ENCODE data around the gene METTL22.

METTL22 gene

DNA sequence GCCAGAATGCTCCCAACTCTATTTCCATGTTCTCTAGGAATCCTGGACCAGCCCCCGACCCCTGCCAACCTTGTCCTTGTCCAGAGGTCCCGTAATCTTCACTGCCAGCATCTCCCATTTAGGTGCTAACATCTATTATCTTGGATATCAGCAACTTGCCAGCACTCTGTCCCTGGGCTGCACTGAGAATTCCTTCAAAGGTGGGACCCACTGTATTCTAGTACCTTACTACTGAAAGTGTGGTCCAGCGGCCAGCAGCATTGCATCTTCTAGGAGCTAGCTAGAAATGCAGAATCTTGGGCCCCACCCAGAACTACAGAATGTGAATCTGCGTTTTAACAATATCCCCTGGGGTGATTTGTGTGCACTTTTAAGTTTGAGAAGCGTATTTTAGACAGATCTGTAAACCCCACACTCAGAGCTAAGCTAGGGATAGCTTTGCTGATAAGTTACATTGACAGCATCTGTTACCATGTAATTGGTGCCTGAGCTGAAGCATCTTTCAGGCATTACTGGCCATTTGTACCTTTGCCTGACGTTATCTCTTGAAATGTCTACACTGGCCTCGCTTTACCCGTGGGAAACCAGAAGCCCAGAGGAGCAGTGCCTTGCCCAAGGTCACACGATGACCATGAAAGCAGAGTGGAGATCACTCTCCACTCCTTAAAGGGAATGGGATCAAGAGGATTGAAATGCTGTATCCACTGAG, 61.2 kb downstream of the METTL22 start:
- H2AFZ ChIP-seq (ENCODE audit: low read length), result no peak overlapping the region
- no peaks in the 10 kb centered on the region for H3K9me2 ChIP-seq (replicated peaks; ENCODE audit: low read depth, low read length)
- H3K4me2 ChIP-seq (ENCODE audit: low read depth, low read length, poor library complexity, severe bottlenecking), result no peak overlapping the region
- H3F3A ChIP-seq (ENCODE audit: low read depth), result no peaks in the 10 kb centered on the region
- no peaks in the 10 kb centered on the region for H3K79me2 ChIP-seq (ENCODE audit: insufficient read depth, low read length)
- no peaks in the 10 kb centered on the region for H3K4me1 ChIP-seq (ENCODE audit: insufficient read depth, low read length, poor library complexity, severe bottlenecking)
- TF ChIP-seq, protein P1, sequence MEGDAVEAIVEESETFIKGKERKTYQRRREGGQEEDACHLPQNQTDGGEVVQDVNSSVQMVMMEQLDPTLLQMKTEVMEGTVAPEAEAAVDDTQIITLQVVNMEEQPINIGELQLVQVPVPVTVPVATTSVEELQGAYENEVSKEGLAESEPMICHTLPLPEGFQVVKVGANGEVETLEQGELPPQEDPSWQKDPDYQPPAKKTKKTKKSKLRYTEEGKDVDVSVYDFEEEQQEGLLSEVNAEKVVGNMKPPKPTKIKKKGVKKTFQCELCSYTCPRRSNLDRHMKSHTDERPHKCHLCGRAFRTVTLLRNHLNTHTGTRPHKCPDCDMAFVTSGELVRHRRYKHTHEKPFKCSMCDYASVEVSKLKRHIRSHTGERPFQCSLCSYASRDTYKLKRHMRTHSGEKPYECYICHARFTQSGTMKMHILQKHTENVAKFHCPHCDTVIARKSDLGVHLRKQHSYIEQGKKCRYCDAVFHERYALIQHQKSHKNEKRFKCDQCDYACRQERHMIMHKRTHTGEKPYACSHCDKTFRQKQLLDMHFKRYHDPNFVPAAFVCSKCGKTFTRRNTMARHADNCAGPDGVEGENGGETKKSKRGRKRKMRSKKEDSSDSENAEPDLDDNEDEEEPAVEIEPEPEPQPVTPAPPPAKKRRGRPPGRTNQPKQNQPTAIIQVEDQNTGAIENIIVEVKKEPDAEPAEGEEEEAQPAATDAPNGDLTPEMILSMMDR (conservative IDR thresholded peaks at IDR 0.05; ENCODE audit: low read length), result no peak
- no peak for TF ChIP-seq EZH2phosphoT487 (IDR thresholded peaks at IDR 0.05; ENCODE audit: borderline replicate concordance)
- no peak overlapping the region for H3K9ac ChIP-seq (ENCODE audit: low read depth, low read length, poor library complexity, severe bottlenecking)
- H3K4me3 ChIP-seq (ENCODE audit: low read length, poor library complexity, severe bottlenecking), result no peak overlapping the region
- no peaks in the 10 kb centered on the region for H3K36me3 ChIP-seq (ENCODE audit: insufficient read depth, low read length)
- no peaks in the 10 kb centered on the region for H3K9me3 ChIP-seq (ENCODE audit: insufficient read depth, low read depth, low read length)
- H4K20me1 ChIP-seq (ENCODE audit: insufficient read depth, low read length, poor library complexity, severe bottlenecking), result no peaks in the 10 kb centered on the region
- no peaks in the 10 kb centered on the region for H3K27me3 ChIP-seq (ENCODE audit: insufficient read depth, low read length, poor library complexity, severe bottlenecking)

DNA sequence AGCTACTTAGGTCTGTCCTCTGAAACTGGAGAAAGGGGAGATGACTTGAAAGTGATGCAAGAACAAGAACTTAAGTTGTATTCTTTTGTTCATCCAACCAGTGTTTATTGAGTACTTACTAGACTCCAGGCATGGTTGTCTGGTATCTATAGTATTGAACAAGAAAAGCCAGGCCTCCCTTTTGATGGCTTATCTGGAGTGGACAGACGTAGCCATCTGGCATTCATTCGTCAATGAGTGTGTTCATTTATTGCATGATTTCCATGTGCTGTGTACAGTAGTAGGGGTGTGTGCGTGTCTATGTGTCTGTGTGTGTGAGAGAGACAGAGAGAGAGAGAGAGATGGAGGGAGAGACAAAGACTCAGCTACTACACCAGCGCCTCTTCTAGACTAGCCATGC, 62.1 kb downstream of the METTL22 start:
- Histone ChIP-seq H3K79me2 (ENCODE audit: insufficient read depth, low read length) (no peaks in the 10 kb centered on the region), H3K9me3 (ENCODE audit: insufficient read depth, low read depth, low read length) (no peaks in the 10 kb centered on the region), H3K27me3 (ENCODE audit: insufficient read depth, low read length, poor library complexity, severe bottlenecking) (no peaks in the 10 kb centered on the region), H3K36me3 (ENCODE audit: insufficient read depth, low read length) (no peaks in the 10 kb centered on the region), H3F3A (ENCODE audit: low read depth) (no peaks in the 10 kb centered on the region), H4K20me1 (ENCODE audit: insufficient read depth, low read length, poor library complexity, severe bottlenecking) (no peaks in the 10 kb centered on the region), H3K9me2 (replicated peaks; ENCODE audit: low read depth, low read length) (no peaks in the 10 kb centered on the region), H3K4me3 (ENCODE audit: low read length, poor library complexity, severe bottlenecking) (no peak overlapping the region), H2AFZ (ENCODE audit: low read length) (no peak overlapping the region), H3K9ac (ENCODE audit: low read depth, low read length, poor library complexity, severe bottlenecking) (no peak overlapping the region), H3K4me1 (ENCODE audit: insufficient read depth, low read length, poor library complexity, severe bottlenecking) (no peaks in the 10 kb centered on the region), H3K4me2 (ENCODE audit: low read depth, low read length, poor library complexity, severe bottlenecking) (no peak overlapping the region)
- TF ChIP-seq, protein P1 (conservative IDR thresholded peaks at IDR 0.05; ENCODE audit: low read length), result no peak
- TF ChIP-seq EZH2phosphoT487 (IDR thresholded peaks at IDR 0.05; ENCODE audit: borderline replicate concordance), result no peak

DNA sequence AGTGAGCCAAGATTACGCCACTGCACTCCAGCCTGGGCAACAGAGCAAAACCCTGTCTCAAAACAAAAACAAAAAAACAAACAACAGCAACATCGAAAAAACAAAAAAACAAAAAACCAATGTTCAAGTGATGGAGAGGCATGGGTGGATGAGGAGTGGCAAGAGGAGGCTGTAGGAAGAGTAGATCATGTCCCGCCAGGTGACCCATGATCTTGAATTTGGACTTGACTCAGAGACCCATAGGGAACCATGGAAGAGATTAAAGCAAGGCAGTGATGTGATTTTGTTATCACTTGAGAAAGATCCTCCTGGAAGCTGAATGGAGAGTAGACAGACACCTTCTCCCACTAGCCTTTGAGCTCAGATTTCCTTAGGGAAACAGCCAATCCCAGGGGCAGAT, 64.1 kb downstream of the METTL22 start:
- Histone ChIP-seq H3K4me1 (ENCODE audit: insufficient read depth, low read length, poor library complexity, severe bottlenecking) (no peaks in the 10 kb centered on the region), H2AFZ (ENCODE audit: low read length) (no peak overlapping the region), H3K9me3 (ENCODE audit: insufficient read depth, low read depth, low read length) (peaks cover 5% of the 10 kb centered on the region; the same call in 1 of the 2 replicates), H3K27me3 (ENCODE audit: insufficient read depth, low read length, poor library complexity, severe bottlenecking) (no peaks in the 10 kb centered on the region), H3K79me2 (ENCODE audit: insufficient read depth, low read length) (no peaks in the 10 kb centered on the region), H3F3A (ENCODE audit: low read depth) (no peaks in the 10 kb centered on the region), H3K4me2 (ENCODE audit: low read depth, low read length, poor library complexity, severe bottlenecking) (no peak overlapping the region), H3K9ac (ENCODE audit: low read depth, low read length, poor library complexity, severe bottlenecking) (no peak overlapping the region), H4K20me1 (ENCODE audit: insufficient read depth, low read length, poor library complexity, severe bottlenecking) (no peaks in the 10 kb centered on the region), H3K36me3 (ENCODE audit: insufficient read depth, low read length) (no peaks in the 10 kb centered on the region), H3K9me2 (replicated peaks; ENCODE audit: low read depth, low read length) (no peaks in the 10 kb centered on the region), H3K4me3 (ENCODE audit: low read length, poor library complexity, severe bottlenecking) (no peak overlapping the region)
- TF ChIP-seq, protein P1 (conservative IDR thresholded peaks at IDR 0.05; ENCODE audit: low read length), result no peak
- TF ChIP-seq EZH2phosphoT487 (IDR thresholded peaks at IDR 0.05; ENCODE audit: borderline replicate concordance), result no peak

Data from Loucy (cell line).